Fibroblast of lung (primary cell): ENCODE measurements around the gene RAPGEF3. TPM values are rescaled to one million over a fixed set of nuclear protein-coding genes. Genes with fewer than 3 reads are reported as not detected.

Experiments
- DNase-seq, 2 donors: peaks; one replicate each; pipeline versions ENCODE4 v3.0.0 to v3.0.0-alpha.2; 2010; ENCODE audit warnings: low read depth in 2 of 2
- H2AFZ ChIP-seq: 2 replicates; pipeline ENCODE4 v1.5.1; 2012; ENCODE audit warnings: low read length, control low read depth, inconsistent platforms
- H3K27ac ChIP-seq: 2 replicates; pipeline ENCODE4 v1.5.1; 2011; ENCODE audit warnings: low read length, control low read depth; ENCODE audit not compliant: insufficient read depth
- H3K27me3 ChIP-seq: 2 replicates; pipeline ENCODE4 v1.5.1; 2011; ENCODE audit warnings: mild to moderate bottlenecking, low read length; ENCODE audit not compliant: control insufficient read depth, insufficient read depth
- H3K36me3 ChIP-seq: 2 replicates; pipeline ENCODE4 v1.5.1; 2011; ENCODE audit warnings: low read length; ENCODE audit not compliant: control insufficient read depth, insufficient read depth
- H3K4me1 ChIP-seq: 2 replicates; pipeline ENCODE4 v1.5.1; 2011; ENCODE audit warnings: low read length; ENCODE audit not compliant: control insufficient read depth, insufficient read depth; ENCODE audit errors: extremely low read depth
- H3K4me2 ChIP-seq: 2 replicates; pipeline ENCODE4 v1.5.1; 2011; ENCODE audit warnings: low read length, control low read depth; ENCODE audit not compliant: insufficient read depth; ENCODE audit errors: extremely low read depth
- H3K4me3 ChIP-seq, 4 experiments: fragments of 200-600 bp in 1 of 4; sonication (generic) in 1 of 4; replicated peaks in 1 of 4; 2 replicates each; pipeline ENCODE4 v1.5.1; 2011 to 2016; ENCODE audit warnings: low read length in 4 of 4, low read depth in 3 of 4, mild to moderate bottlenecking in 3 of 4, control low read depth in 2 of 4, inconsistent platforms in 1 of 4, mixed read lengths in 1 of 4; ENCODE audit not compliant: insufficient read depth in 1 of 4; ENCODE audit errors: control extremely low read depth in 1 of 4
- H3K79me2 ChIP-seq: 2 replicates; pipeline ENCODE4 v1.5.1; 2012; ENCODE audit warnings: mild to moderate bottlenecking, low read length, inconsistent platforms; ENCODE audit not compliant: control insufficient read depth, insufficient read depth
- H3K9ac ChIP-seq: 2 replicates; pipeline ENCODE4 v1.5.1; 2011; ENCODE audit warnings: mild to moderate bottlenecking, low read length, control low read depth; ENCODE audit not compliant: insufficient read depth
- H3K9me3 ChIP-seq: 2 replicates; pipeline ENCODE4 v1.5.1; 2012; ENCODE audit warnings: low read depth, low read length; ENCODE audit not compliant: control insufficient read depth, insufficient read depth
- H4K20me1 ChIP-seq: 2 replicates; pipeline ENCODE4 v1.5.1; 2011; ENCODE audit warnings: low read length; ENCODE audit not compliant: control insufficient read depth, insufficient read depth; ENCODE audit errors: extremely low read depth
- EZH2 ChIP-seq: IDR thresholded peaks from 2 replicates; pipeline ENCODE4 v1.5.1; 2012; ENCODE audit warnings: low read length, control low read depth, mild to moderate bottlenecking; ENCODE audit errors: missing control alignments
- polyA plus RNA-seq, 2 donors: library from polyadenylated mRNA; depleted of rRNA in 1 of 2; stranded (reverse) in 1 of 2; unstranded in 1 of 2; fragments of >200 nt; gene quantifications; 2 replicates each; pipeline ENCODE4 v1.2.1, GENCODE V29; 2011 to 2012; ENCODE audit warnings: missing spikeins in 1 of 2
- total RNA-seq: library from RNA; depleted of rRNA; stranded (reverse); fragments of >200 nt; gene quantifications from 2 replicates; pipeline ENCODE4 v1.2.1, GENCODE V29; 2014
- TF ChIP-seq, protein P1 (sequence below), 2 donors: IDR thresholded peaks in 1 of 2; conservative IDR thresholded peaks in 1 of 2; 1 replicate in 1 of 2; 2 replicates in 1 of 2; pipeline ENCODE4 v1.5.1; 2011 to 2012; ENCODE audit warnings: low read length in 2 of 2, control low read depth in 1 of 2, inconsistent platforms in 1 of 2, low read depth in 1 of 2, mild to moderate bottlenecking in 1 of 2

The RAPGEF3 gene
- total and polyA plus RNA-seq, 2 donors (not counting 1 experiment from before 2014, with no cell fraction given) = 0.83 to 2.8 TPM

GRCh38 chr12:47730341-47730744 is 28.3 kb downstream of the RAPGEF3 start:
- Histone ChIP-seq H3K9me3 (no peaks in the 10 kb centered on the region), H3K4me2 (peak overlapping the region; percentile 68), H3K79me2 (no peaks in the 10 kb centered on the region), H3K27ac (no peak overlapping the region), H3K27me3 (no peaks in the 10 kb centered on the region), H3K9ac (no peak overlapping the region), H3K4me3 (no peak overlapping the region), H4K20me1 (no peaks in the 10 kb centered on the region), H3K36me3 (no peaks in the 10 kb centered on the region), H3K4me1 (peaks cover 20% of the 10 kb centered on the region), H2AFZ (no peak overlapping the region)
- TF ChIP-seq EZH2 = no peak
- TF ChIP-seq, protein P1, sequence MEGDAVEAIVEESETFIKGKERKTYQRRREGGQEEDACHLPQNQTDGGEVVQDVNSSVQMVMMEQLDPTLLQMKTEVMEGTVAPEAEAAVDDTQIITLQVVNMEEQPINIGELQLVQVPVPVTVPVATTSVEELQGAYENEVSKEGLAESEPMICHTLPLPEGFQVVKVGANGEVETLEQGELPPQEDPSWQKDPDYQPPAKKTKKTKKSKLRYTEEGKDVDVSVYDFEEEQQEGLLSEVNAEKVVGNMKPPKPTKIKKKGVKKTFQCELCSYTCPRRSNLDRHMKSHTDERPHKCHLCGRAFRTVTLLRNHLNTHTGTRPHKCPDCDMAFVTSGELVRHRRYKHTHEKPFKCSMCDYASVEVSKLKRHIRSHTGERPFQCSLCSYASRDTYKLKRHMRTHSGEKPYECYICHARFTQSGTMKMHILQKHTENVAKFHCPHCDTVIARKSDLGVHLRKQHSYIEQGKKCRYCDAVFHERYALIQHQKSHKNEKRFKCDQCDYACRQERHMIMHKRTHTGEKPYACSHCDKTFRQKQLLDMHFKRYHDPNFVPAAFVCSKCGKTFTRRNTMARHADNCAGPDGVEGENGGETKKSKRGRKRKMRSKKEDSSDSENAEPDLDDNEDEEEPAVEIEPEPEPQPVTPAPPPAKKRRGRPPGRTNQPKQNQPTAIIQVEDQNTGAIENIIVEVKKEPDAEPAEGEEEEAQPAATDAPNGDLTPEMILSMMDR (conservative IDR thresholded peaks at IDR 0.05 in 1 of 2, IDR thresholded peaks at IDR 0.05 in 1 of 2; ENCODE audit: low read depth in 1 of 2, low read length in 2 of 2) = no peak
- DNase-seq = peak; percentile 8 to 23

DNA sequence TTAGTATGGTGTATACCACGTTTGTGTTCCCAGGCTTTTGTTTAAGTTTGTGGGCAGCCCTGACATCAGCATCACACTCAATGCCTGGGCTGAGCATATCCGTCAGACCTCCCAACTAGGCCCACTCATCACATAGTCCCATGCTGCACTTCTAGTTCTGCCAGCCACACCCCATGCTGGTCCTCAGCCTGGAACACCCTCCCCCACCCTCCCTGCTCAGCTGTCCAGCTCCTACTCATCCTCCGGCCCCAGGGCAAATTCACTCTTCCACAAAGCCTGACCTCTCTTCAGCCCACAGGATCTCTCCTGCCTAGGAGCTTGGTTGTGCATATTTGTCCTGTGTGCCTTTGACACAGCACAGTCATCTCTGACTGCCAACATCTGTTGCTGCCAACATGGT is 29.4 kb downstream of the RAPGEF3 start:
- Histone ChIP-seq H3K79me2 (no peaks in the 10 kb centered on the region), H3K4me3 (no peak overlapping the region), H3K9ac (no peak overlapping the region), H3K9me3 (no peaks in the 10 kb centered on the region), H3K4me1 (peaks cover 20% of the 10 kb centered on the region), H3K27ac (no peak overlapping the region), H3K4me2 (peak overlapping the region; percentile 23), H4K20me1 (no peaks in the 10 kb centered on the region), H2AFZ (no peak overlapping the region), H3K36me3 (no peaks in the 10 kb centered on the region), H3K27me3 (no peaks in the 10 kb centered on the region)
- peak; percentile 29 to 80 for DNase-seq
- no peak for TF ChIP-seq EZH2
- TF ChIP-seq, protein P1 (conservative IDR thresholded peaks at IDR 0.05 in 1 of 2, IDR thresholded peaks at IDR 0.05 in 1 of 2; ENCODE audit: low read depth in 1 of 2, low read length in 2 of 2) = no peak

- Histone ChIP-seq H2AFZ (no peak overlapping the region), H3K9ac (no peak overlapping the region), H4K20me1 (no peaks in the 10 kb centered on the region), H3K36me3 (no peaks in the 10 kb centered on the region), H3K27ac (peak overlapping the region; percentile 39), H3K9me3 (no peaks in the 10 kb centered on the region), H3K4me3 (no peak overlapping the region), H3K4me1 (peaks cover 20% of the 10 kb centered on the region), H3K4me2 (no peak overlapping the region), H3K27me3 (no peaks in the 10 kb centered on the region), H3K79me2 (no peaks in the 10 kb centered on the region)
- peak; percentile 79 to 85 for DNase-seq
- TF ChIP-seq EZH2 = no peak
- TF ChIP-seq, protein P1 (conservative IDR thresholded peaks at IDR 0.05 in 1 of 2, IDR thresholded peaks at IDR 0.05 in 1 of 2; ENCODE audit: low read depth in 1 of 2, low read length in 2 of 2) = no peak
These were observed 32.8 kb downstream of the RAPGEF3 start for GRCh38 chr12:47725893-47726292.
